ENCODE data around the gene MRPL21. TPM values are rescaled to one million over a fixed set of nuclear protein-coding genes. Genes with fewer than 3 reads are reported as not detected.

Gene MRPL21
- total and polyA plus RNA-seq, 9 of the 15 experiments (the other 6 are each of a cell fraction or from before 2014, with no cell fraction given): 196 to 618 (median 232) TPM

DNA sequence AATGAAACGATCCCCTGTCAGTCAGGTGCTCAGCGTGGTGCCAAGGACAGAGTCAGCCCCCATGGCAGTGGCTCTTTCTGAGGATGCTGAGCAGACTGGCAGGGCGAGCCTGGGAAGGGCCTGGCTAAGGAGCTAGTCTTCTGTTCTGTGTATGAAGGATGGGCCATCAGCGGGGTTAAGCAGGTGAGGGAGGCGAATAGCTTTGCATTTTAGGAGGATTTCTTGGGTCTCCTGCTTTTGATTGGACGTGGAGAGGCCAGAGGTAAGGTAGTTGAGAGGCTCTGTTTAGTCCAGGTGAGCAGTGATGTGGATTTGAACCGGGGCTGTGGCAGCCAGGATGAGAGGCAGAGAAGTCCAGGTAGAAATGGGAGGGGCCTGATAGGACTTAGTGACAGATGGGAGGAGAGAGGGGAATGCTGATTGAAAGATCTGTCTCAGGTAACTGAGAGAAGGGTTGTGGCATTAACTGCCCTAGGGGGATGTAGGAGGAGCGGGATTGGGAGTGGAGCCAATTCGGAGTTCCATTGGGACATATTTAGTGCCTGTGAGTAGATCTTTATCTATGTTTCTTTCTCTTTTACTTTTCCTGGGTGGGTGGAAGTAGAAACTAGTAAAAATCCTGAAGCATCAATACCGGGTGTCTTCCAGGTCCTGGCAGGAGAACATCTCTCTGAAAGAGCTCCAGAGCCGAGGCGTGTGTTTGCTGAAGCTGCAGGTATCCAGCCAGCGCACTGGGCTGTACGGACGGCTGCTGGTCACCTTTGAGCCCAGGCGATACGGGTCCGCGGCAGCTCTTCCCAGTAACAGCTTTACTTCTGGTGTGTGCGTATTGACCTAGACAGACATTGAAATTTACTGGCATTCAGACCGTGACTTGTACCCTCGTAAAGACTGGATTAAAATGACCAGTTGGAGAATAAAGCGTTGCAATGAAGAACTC is 2.1 kb upstream of the MRPL21 start:
- H4K20me1 ChIP-seq (replicated peaks; ENCODE audit: control insufficient read depth, insufficient read depth, low read length): peaks cover 8% of the 10 kb centered on the region
- DNase-seq (ENCODE audit: extremely low read depth in 1 of 4, low spot score in 3 of 4) (no peak), FAIRE-seq (no peak), ATAC-seq (no peak)
- peak overlapping the region; percentile 98; a peak in 2 of 4 replicates for H3K9ac ChIP-seq (ENCODE audit: insufficient read depth in 1 of 2, low read depth in 2 of 2, low read length in 2 of 2)
- no peaks in the 10 kb centered on the region for H3K9me3 ChIP-seq (replicated peaks; ENCODE audit: control insufficient read depth, insufficient read depth, low read depth, low read length)
- ChIA-PET POLR2A (interaction anchor here (0.6 to 1.5 kb wide), 4 partner anchors 8 to 339 kb away, joined by 3 read pairs; no protein-coding TSS in a partner anchor), CTCF (ENCODE audit: low intra/inter-chr PET ratio) (no interaction called here)
- intact Hi-C loops (cut with micrococcal nuclease): no loop called here
- H3K27ac ChIP-seq (ENCODE audit: extremely low read depth, low read depth, low read length): no peak overlapping the region
- no peak overlapping the region for H2AFZ ChIP-seq (ENCODE audit: low read depth, low read length)
- WGBS (ENCODE audit: insufficient coverage, low coverage, missing lambda C conversion rate): 76% methylated on average over 23 of the region's 23 CpGs
- TF ChIP-seq, protein P1, sequence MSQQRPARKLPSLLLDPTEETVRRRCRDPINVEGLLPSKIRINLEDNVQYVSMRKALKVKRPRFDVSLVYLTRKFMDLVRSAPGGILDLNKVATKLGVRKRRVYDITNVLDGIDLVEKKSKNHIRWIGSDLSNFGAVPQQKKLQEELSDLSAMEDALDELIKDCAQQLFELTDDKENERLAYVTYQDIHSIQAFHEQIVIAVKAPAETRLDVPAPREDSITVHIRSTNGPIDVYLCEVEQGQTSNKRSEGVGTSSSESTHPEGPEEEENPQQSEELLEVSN (IDR thresholded peaks at IDR 0.05; ENCODE audit: borderline replicate concordance in 1 of 2, extremely low read depth in 1 of 2, insufficient read depth in 1 of 2, insufficient read length in 1 of 2, low read depth in 1 of 2, low read length in 1 of 2, poor library complexity in 1 of 2, severe bottlenecking in 1 of 2): no peak
- peak; percentile 70; the same call in 1 of the 2 replicates for TF ChIP-seq ZNF134 (CRISPR knock-in tag; conservative IDR thresholded peaks at IDR 0.05)
- H3K4me3 ChIP-seq: peak overlapping the region; percentile 92
- no peaks in the 10 kb centered on the region for H3K9me1 ChIP-seq (ENCODE audit: control insufficient read depth, insufficient read depth, low read length)
- H3K36me3 ChIP-seq (ENCODE audit: control insufficient read depth, insufficient read depth, low read length): peaks cover 57% of the 10 kb centered on the region
- H3K4me1 ChIP-seq (replicated peaks in 1 of 2; ENCODE audit: control insufficient read depth in 2 of 2, insufficient read depth in 2 of 2, low read length in 2 of 2): peaks cover 19 to 22% of the 10 kb centered on the region in 2 experiments; a peak in 4 of 5 replicates
- BruUV-seq (replicated peaks): TSS peak; percentile 53
- no peaks in the 10 kb centered on the region for H3K27me3 ChIP-seq (ENCODE audit: control insufficient read depth in 2 of 2, insufficient read depth in 2 of 2, low read length in 2 of 2)
- in situ Hi-C loops (cut with MboI): no loop called here
- H3K79me2 ChIP-seq (ENCODE audit: control insufficient read depth, insufficient read depth, low read length): peaks cover 58% of the 10 kb centered on the region
- peak overlapping the region; percentile 95 for H3K4me2 ChIP-seq (ENCODE audit: insufficient read depth, low read length)

All from K562 (cell line).